Natural killer cell (primary cell): Measurements from ENCODE around the gene ZNF777. TPM values are rescaled to one million over a fixed set of nuclear protein-coding genes. Genes with fewer than 3 reads are reported as not detected.
A peak's percentile ranks its signal among the peaks of the same experiment; 100 is the strongest.

Experiments
- ATAC-seq, 3 donors: fragments of 150-1000 bp in 2 of 3; fragments of 200-7000 bp in 1 of 3; cut with Tn5 transposase; 1 replicate in 1 of 3; 2 replicates in 2 of 3; pipeline ENCODE4 v1.10.0; 2021; ENCODE audit warnings: mild to moderate bottlenecking in 2 of 3, moderate library complexity in 2 of 3
- DNase-seq, 2 donors: peaks; one replicate each; pipeline versions ENCODE4 v3.0.0 to v3.0.0-alpha.2; 2013 to 2021; ENCODE audit warnings: mixed read lengths in 1 of 2
- H3K27ac ChIP-seq: one replicate; pipeline ENCODE4 v1.5.1; 2013; ENCODE audit warnings: mild to moderate bottlenecking, low read length
- H3K27me3 ChIP-seq: one replicate; pipeline ENCODE4 v1.6.1; 2013; ENCODE audit warnings: low read length; ENCODE audit not compliant: control insufficient read depth, insufficient read depth
- H3K36me3 ChIP-seq: one replicate; pipeline ENCODE4 v1.6.1; 2013; ENCODE audit warnings: low read length; ENCODE audit not compliant: control insufficient read depth, insufficient read depth
- H3K4me1 ChIP-seq: one replicate; pipeline ENCODE4 v1.6.1; 2013; ENCODE audit warnings: low read length; ENCODE audit not compliant: control insufficient read depth, insufficient read depth
- H3K4me3 ChIP-seq: one replicate; pipeline ENCODE4 v1.5.1; 2013; ENCODE audit warnings: low read length
- H3K9me3 ChIP-seq: one replicate; pipeline ENCODE4 v1.6.1; 2013; ENCODE audit warnings: low read length; ENCODE audit not compliant: control insufficient read depth, insufficient read depth
- H3K27ac Mint-ChIP-seq, 2 donors: one replicate each; pipeline ENCODE4 v1.8.0; 2022; ENCODE audit warnings: mild to moderate bottlenecking in 2 of 2, mixed read lengths in 2 of 2, moderate library complexity in 1 of 2
- H3K27me3 Mint-ChIP-seq, 2 donors: one replicate each; pipeline ENCODE4 v1.8.0; 2022; ENCODE audit warnings: low read depth in 2 of 2, mixed read lengths in 2 of 2
- H3K36me3 Mint-ChIP-seq: one replicate; pipeline ENCODE4 v1.8.0; 2022; ENCODE audit warnings: mixed read lengths
- H3K4me1 Mint-ChIP-seq, 2 donors: one replicate each; pipeline ENCODE4 v1.8.0; 2022; ENCODE audit warnings: mixed read lengths in 2 of 2
- H3K4me3 Mint-ChIP-seq: one replicate; pipeline ENCODE4 v1.8.0; 2022; ENCODE audit warnings: mild to moderate bottlenecking, moderate library complexity, mixed read lengths
- H3K9me3 Mint-ChIP-seq, 2 donors: one replicate each; pipeline ENCODE4 v1.8.0; 2022; ENCODE audit warnings: mixed read lengths in 2 of 2
- WGBS: methylation state at CpG from one replicate; pipeline ENCODE4 v1.1.7; 2013; ENCODE audit warnings: missing lambda C conversion rate; ENCODE audit not compliant: insufficient coverage; 5-methylcytosine and 5-hydroxymethylcytosine counted together
- intact Hi-C: fragments of 100-400 bp; cut with micrococcal nuclease; formaldehyde crosslinking; loops from one replicate; pipeline ENCODE4 v1.14.2; 2022
- total RNA-seq, 4 donors: library from RNA; stranded (reverse); fragments of 120-200 nt in 1 of 4; gene quantifications; one replicate each; pipeline versions ENCODE4 v1.2.3 to v1.2.4, GENCODE V29; 2013 to 2022
- TF ChIP-seq, protein P1 (sequence below): fragments of 200-600 bp; IDR thresholded peaks from one replicate; pipeline ENCODE4 v1.8.0; 2022; ENCODE audit warnings: antibody characterized with exemption

Gene ZNF777
- total RNA-seq, result 10 to 100 TPM; 14.6 to 18.2 (median 17.2) TPM
- total RNA-seq (2013), result 7.2 TPM

- DNase-seq (peak; percentile 72 to 90), ATAC-seq (peak; percentile 97 to 98 (median 97))
- intact Hi-C loops, result loop anchor here (1.0 kb wide), 2 partner anchors 37 to 38 kb away; partner anchors contain the start of gene ZNF746
- no peaks in the 10 kb centered on the region for H3K9me3 Mint-ChIP-seq
- Histone ChIP-seq H3K4me3 (peak within 1 kb of the TSS; percentile 55), H3K4me1 (peaks cover 15% of the 10 kb centered on the region), H3K27ac (peak within 1 kb of the TSS; percentile 47), H3K36me3 (peaks cover 5% of the 10 kb centered on the region), H3K27me3 (peaks cover 4% of the 10 kb centered on the region), H3K9me3 (no peaks in the 10 kb centered on the region)
- H3K27ac Mint-ChIP-seq, result peak within 1 kb of the TSS in 1 of 2 donors; percentile 44
- peaks cover 30 to 37% of the 10 kb centered on the region in 2 donors for H3K4me1 Mint-ChIP-seq
- TF ChIP-seq, protein P1, sequence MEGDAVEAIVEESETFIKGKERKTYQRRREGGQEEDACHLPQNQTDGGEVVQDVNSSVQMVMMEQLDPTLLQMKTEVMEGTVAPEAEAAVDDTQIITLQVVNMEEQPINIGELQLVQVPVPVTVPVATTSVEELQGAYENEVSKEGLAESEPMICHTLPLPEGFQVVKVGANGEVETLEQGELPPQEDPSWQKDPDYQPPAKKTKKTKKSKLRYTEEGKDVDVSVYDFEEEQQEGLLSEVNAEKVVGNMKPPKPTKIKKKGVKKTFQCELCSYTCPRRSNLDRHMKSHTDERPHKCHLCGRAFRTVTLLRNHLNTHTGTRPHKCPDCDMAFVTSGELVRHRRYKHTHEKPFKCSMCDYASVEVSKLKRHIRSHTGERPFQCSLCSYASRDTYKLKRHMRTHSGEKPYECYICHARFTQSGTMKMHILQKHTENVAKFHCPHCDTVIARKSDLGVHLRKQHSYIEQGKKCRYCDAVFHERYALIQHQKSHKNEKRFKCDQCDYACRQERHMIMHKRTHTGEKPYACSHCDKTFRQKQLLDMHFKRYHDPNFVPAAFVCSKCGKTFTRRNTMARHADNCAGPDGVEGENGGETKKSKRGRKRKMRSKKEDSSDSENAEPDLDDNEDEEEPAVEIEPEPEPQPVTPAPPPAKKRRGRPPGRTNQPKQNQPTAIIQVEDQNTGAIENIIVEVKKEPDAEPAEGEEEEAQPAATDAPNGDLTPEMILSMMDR, result peak; percentile 56
- no peaks in the 10 kb centered on the region for H3K36me3 Mint-ChIP-seq
- H3K27me3 Mint-ChIP-seq, result peaks cover 14 to 25% of the 10 kb centered on the region in 2 donors
- peak within 1 kb of the TSS; percentile 84 for H3K4me3 Mint-ChIP-seq
- under 1% methylated on average over 64 of the region's 64 CpGs for WGBS
Measured at GRCh38 chr7:149460493-149461277, at the start of gene ZNF777. Gene ZNF777 (minus strand): TSS chr7:149461062. CDS start chr7:149456022, 5,040 bp downstream.

DNA sequence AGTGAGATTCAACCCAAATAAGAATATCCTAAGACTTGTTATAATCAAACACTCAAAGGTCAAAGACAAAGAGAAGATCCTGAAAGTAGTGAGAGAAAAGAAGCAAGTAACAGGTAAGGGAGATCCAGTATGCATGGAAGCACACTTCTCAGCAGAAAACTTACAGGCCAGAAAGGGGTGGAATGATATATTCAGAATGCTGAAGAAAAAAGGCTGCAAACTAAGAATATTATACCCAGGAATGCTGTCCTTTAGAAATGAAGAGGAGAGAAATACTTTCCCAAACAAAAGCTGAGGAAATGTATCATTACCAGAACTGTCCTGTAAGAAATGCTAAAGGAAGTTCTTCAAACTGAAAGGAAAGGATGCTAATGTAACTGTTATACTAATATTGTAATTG, 49.4 kb upstream of the ZNF777 start:
- ATAC-seq, result no peak
- H3K36me3 Mint-ChIP-seq, result peaks cover 35% of the 10 kb centered on the region

GRCh38 chr7:149509774-149510173, 48.9 kb upstream of the ZNF777 start:
- Histone ChIP-seq H3K9me3 (peaks cover 19% of the 10 kb centered on the region), H3K36me3 (no peaks in the 10 kb centered on the region), H3K4me3 (no peak overlapping the region), H3K27me3 (no peaks in the 10 kb centered on the region), H3K27ac (no peak overlapping the region), H3K4me1 (no peaks in the 10 kb centered on the region)
- H3K27me3 Mint-ChIP-seq, result peaks cover 4 to 23% of the 10 kb centered on the region in 2 donors
- DNase-seq, result no peak
- no peaks in the 10 kb centered on the region for H3K4me1 Mint-ChIP-seq
- H3K9me3 Mint-ChIP-seq, result peaks cover 13 to 21% of the 10 kb centered on the region in 2 donors
- intact Hi-C loops, result no loop called here
- H3K36me3 Mint-ChIP-seq, result peaks cover 35% of the 10 kb centered on the region
- H3K4me3 Mint-ChIP-seq, result no peak overlapping the region
- H3K27ac Mint-ChIP-seq, result no peak overlapping the region
- no peak for ATAC-seq
- TF ChIP-seq, protein P1, result no peak

More for the DNA sequence above, 49.4 kb upstream of the ZNF777 start:
- H3K4me1 Mint-ChIP-seq, result no peaks in the 10 kb centered on the region
- Histone ChIP-seq H3K27ac (no peak overlapping the region), H3K36me3 (no peaks in the 10 kb centered on the region), H3K27me3 (no peaks in the 10 kb centered on the region), H3K4me3 (no peak overlapping the region), H3K9me3 (peaks cover 19% of the 10 kb centered on the region), H3K4me1 (no peaks in the 10 kb centered on the region)
- H3K9me3 Mint-ChIP-seq, result peaks cover 10 to 22% of the 10 kb centered on the region in 2 donors
- intact Hi-C loops, result no loop called here
- H3K27me3 Mint-ChIP-seq, result peaks cover 6 to 21% of the 10 kb centered on the region in 2 donors
- no peak for DNase-seq
- H3K4me3 Mint-ChIP-seq, result no peak overlapping the region
- TF ChIP-seq, protein P1, result no peak
- no peak overlapping the region for H3K27ac Mint-ChIP-seq
